ENCODE measurements around the gene MLN.

DNA sequence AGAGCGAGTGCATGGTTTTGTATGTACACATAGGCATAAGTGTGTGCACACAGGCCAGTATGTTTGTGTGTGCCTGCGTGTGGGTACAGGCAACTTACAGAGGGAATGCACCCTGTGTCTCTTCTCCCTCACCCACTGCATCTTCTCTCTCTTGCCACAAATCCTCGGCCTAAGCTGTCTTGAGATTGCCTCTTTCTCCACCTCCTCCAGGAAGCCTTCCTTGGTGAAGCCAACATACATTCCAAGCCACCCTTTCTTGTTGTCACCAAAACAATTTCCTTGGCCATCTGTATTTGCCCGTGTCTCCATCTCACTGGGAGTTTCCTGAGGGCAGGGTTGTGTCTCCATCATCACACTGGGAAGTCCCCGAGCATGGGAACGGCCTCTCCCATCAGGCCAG is 29.8 kb upstream of the MLN start:
- TF ChIP-seq, protein P1, sequence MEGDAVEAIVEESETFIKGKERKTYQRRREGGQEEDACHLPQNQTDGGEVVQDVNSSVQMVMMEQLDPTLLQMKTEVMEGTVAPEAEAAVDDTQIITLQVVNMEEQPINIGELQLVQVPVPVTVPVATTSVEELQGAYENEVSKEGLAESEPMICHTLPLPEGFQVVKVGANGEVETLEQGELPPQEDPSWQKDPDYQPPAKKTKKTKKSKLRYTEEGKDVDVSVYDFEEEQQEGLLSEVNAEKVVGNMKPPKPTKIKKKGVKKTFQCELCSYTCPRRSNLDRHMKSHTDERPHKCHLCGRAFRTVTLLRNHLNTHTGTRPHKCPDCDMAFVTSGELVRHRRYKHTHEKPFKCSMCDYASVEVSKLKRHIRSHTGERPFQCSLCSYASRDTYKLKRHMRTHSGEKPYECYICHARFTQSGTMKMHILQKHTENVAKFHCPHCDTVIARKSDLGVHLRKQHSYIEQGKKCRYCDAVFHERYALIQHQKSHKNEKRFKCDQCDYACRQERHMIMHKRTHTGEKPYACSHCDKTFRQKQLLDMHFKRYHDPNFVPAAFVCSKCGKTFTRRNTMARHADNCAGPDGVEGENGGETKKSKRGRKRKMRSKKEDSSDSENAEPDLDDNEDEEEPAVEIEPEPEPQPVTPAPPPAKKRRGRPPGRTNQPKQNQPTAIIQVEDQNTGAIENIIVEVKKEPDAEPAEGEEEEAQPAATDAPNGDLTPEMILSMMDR (IDR thresholded peaks at IDR 0.05): no peak
- TF ChIP-seq POLR2A (IDR thresholded peaks at IDR 0.05): no peak
